ENCODE measurements around the gene MYD88. TPM values are rescaled to one million over a fixed set of nuclear protein-coding genes. Genes with fewer than 3 reads are reported as not detected.

The MYD88 gene
- total and polyA plus RNA-seq, 12 donors = 4.2 to 22.3 (median 7.1) TPM

- no peaks in the 10 kb centered on the region for H3K9me3 ChIP-seq
- no peak for DNase-seq
- peaks cover 0 to 47% (median 0%) of the 10 kb centered on the region in 9 donors for H3K4me1 ChIP-seq
- no peak for ATAC-seq
- no peak for TF ChIP-seq CTCF (IDR thresholded peaks at IDR 0.05)
- WGBS, 2 donors = 79 to 80% methylated on average over 2 of the region's 2 CpGs
- intact Hi-C loops (cut with DNase I) = no loop called here
- no peaks in the 10 kb centered on the region for H3K27me3 ChIP-seq
- H3K4me3 ChIP-seq = no peak overlapping the region
- peak overlapping the region in 1 of 10 donors; percentile 63 for H3K27ac ChIP-seq
- no peaks in the 10 kb centered on the region for H3K36me3 ChIP-seq
These were observed 16.3 kb downstream of the MYD88 start for GRCh38 chr3:38154625-38155255.

- H3K36me3 ChIP-seq = no peaks in the 10 kb centered on the region
- H3K27ac ChIP-seq = no peak overlapping the region
- no peaks in the 10 kb centered on the region for H3K9me3 ChIP-seq
- H3K4me1 ChIP-seq = peaks cover 0 to 39% (median 0%) of the 10 kb centered on the region in 9 donors
- 94 to 96% methylated on average over 2 of the region's 2 CpGs for WGBS, 2 donors
- H3K27me3 ChIP-seq = no peaks in the 10 kb centered on the region
- H3K4me3 ChIP-seq = no peak overlapping the region
- DNase-seq = no peak
- intact Hi-C loops (cut with DNase I) = no loop called here
- TF ChIP-seq CTCF (IDR thresholded peaks at IDR 0.05) = no peak
- no peak for ATAC-seq
These were observed 17.4 kb downstream of the MYD88 start for GRCh38 chr3:38155825-38156224.

DNA sequence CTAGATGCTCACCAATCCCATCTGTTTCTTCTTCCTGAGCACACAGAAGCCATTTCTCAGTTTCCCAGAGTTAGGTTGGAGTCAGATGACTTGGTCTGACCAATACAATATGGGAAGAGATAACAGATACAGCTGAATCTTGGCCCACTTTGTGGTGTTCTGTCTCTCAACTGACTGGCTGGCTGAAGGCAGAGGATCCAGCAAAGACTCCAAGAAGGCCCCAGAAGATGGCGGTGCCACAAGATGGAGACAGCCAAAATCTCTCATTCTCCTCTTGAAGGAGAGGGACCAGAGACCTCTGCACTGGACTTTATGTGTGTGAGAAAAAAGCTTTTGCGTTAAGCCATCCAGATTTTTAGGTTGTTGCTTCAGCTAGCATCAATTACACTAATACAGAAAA is 18.7 kb downstream of the MYD88 start:
- no peaks in the 10 kb centered on the region for H3K9me3 ChIP-seq
- H3K4me1 ChIP-seq = peaks cover 0 to 27% (median 0%) of the 10 kb centered on the region in 9 donors
- no peaks in the 10 kb centered on the region for H3K27me3 ChIP-seq
- no peak for TF ChIP-seq CTCF (IDR thresholded peaks at IDR 0.05)
- ATAC-seq = no peak
- WGBS, 2 donors = 98 to 99% methylated on average over 2 of the region's 2 CpGs
- DNase-seq = no peak
- no peak overlapping the region for H3K4me3 ChIP-seq
- no peaks in the 10 kb centered on the region for H3K36me3 ChIP-seq
- intact Hi-C loops (cut with DNase I) = no loop called here
- no peak overlapping the region for H3K27ac ChIP-seq

- H3K27ac ChIP-seq = no peak overlapping the region
- no peak for TF ChIP-seq CTCF (IDR thresholded peaks at IDR 0.05)
- intact Hi-C loops (cut with DNase I) = no loop called here
- DNase-seq (no peak), ATAC-seq (no peak)
- H3K9me3 ChIP-seq = no peaks in the 10 kb centered on the region
- H3K4me1 ChIP-seq = peaks cover 0 to 22% (median 0%) of the 10 kb centered on the region in 9 donors
- 79 to 83% methylated on average over 3 of the region's 3 CpGs for WGBS, 2 donors
- H3K36me3 ChIP-seq = no peaks in the 10 kb centered on the region
- no peaks in the 10 kb centered on the region for H3K27me3 ChIP-seq
- H3K4me3 ChIP-seq = no peak overlapping the region
These were observed 19.1 kb downstream of the MYD88 start for GRCh38 chr3:38157595-38157994.
